Neuronal stem cell (in vitro differentiated cells): Measurements from ENCODE around the gene TRIM59.

ENCODE experiments used
- DNase-seq: peaks from one replicate; pipeline ENCODE4 v3.0.0-alpha.2; 2013; ENCODE audit warnings: low spot score
- H2AFZ ChIP-seq: one replicate; pipeline ENCODE4 v1.6.1; 2013; ENCODE audit warnings: mild to moderate bottlenecking, low read length, inconsistent platforms
- H2AK5ac ChIP-seq: 2 replicates; pipeline ENCODE4 v1.6.1; 2013; ENCODE audit warnings: low read depth, mild to moderate bottlenecking, inconsistent platforms, low read length, moderate library complexity, mixed read lengths
- H2BK120ac ChIP-seq: 2 replicates; pipeline ENCODE4 v1.6.1; 2013; ENCODE audit warnings: low read depth, mild to moderate bottlenecking, inconsistent platforms, low read length, moderate library complexity, mixed read lengths
- H2BK12ac ChIP-seq: one replicate; pipeline ENCODE4 v1.6.1; 2013; ENCODE audit warnings: low read length, inconsistent platforms
- H2BK15ac ChIP-seq: 2 replicates; pipeline ENCODE4 v1.6.1; 2013; ENCODE audit warnings: mild to moderate bottlenecking, low read length, inconsistent platforms, mixed read lengths
- H2BK5ac ChIP-seq: one replicate; pipeline ENCODE4 v1.6.1; 2013; ENCODE audit warnings: inconsistent platforms, mild to moderate bottlenecking, low read length, moderate library complexity
- H3K14ac ChIP-seq: one replicate; pipeline ENCODE4 v1.6.1; 2013; ENCODE audit warnings: low read length, inconsistent platforms
- H3K18ac ChIP-seq: 2 replicates; pipeline ENCODE4 v1.6.1; 2013; ENCODE audit warnings: low read length, inconsistent platforms
- H3K23ac ChIP-seq: 2 replicates; pipeline ENCODE4 v1.6.1; 2013; ENCODE audit warnings: low read depth, mild to moderate bottlenecking, mixed read lengths, low read length, inconsistent platforms; ENCODE audit not compliant: poor library complexity
- H3K27ac ChIP-seq: replicated peaks from 3 replicates; pipeline ENCODE4 v1.5.1; 2013; ENCODE audit warnings: low read length, inconsistent platforms
- H3K27me3 ChIP-seq, 3 experiments: 2 replicates each; pipeline ENCODE4 v1.6.1; 2013; ENCODE audit warnings: low read length in 3 of 3, mild to moderate bottlenecking in 2 of 3, inconsistent platforms in 1 of 3, low read depth in 1 of 3, mixed read lengths in 1 of 3, moderate library complexity in 1 of 3; ENCODE audit not compliant: control insufficient read depth in 3 of 3, insufficient read depth in 3 of 3
- H3K36me3 ChIP-seq, 2 donors: replicated peaks in 1 of 2; 2 replicates each; pipeline ENCODE4 v1.6.1; 2013; ENCODE audit warnings: low read length in 2 of 2; ENCODE audit not compliant: control insufficient read depth in 2 of 2, insufficient read depth in 2 of 2
- H3K4ac ChIP-seq: 2 replicates; pipeline ENCODE4 v1.6.1; 2013; ENCODE audit warnings: inconsistent platforms, mild to moderate bottlenecking, low read length, moderate library complexity
- H3K4me1 ChIP-seq, 2 donors: 1 replicate in 1 of 2; 2 replicates in 1 of 2; pipeline ENCODE4 v1.6.1; 2013; ENCODE audit warnings: low read length in 2 of 2, low read depth in 1 of 2; ENCODE audit not compliant: control insufficient read depth in 2 of 2, insufficient read depth in 1 of 2
- H3K4me2 ChIP-seq: one replicate; pipeline ENCODE4 v1.6.1; 2013; ENCODE audit warnings: mild to moderate bottlenecking, low read length, inconsistent platforms; ENCODE audit not compliant: insufficient read depth, poor library complexity, severe bottlenecking
- H3K4me3 ChIP-seq, 2 donors: 2 replicates each; pipeline ENCODE4 v1.5.1; 2013; ENCODE audit warnings: low read length in 2 of 2, mild to moderate bottlenecking in 2 of 2, inconsistent platforms in 1 of 2, moderate library complexity in 1 of 2
- H3K79me1 ChIP-seq: one replicate; pipeline ENCODE4 v1.6.1; 2013; ENCODE audit warnings: low read depth, mild to moderate bottlenecking, inconsistent platforms, low read length, moderate library complexity
- H3K9ac ChIP-seq: one replicate; pipeline ENCODE4 v1.6.1; 2013; ENCODE audit warnings: mild to moderate bottlenecking, low read depth, low read length, inconsistent platforms; ENCODE audit not compliant: poor library complexity
- H3K9me3 ChIP-seq, 2 donors: replicated peaks in 1 of 2; 2 replicates each; pipeline versions ENCODE3 to v1.6.1; 2013; ENCODE audit warnings: low read length in 2 of 2, mild to moderate bottlenecking in 2 of 2, inconsistent platforms in 1 of 2, low read depth in 1 of 2, mixed read lengths in 1 of 2, moderate library complexity in 1 of 2; ENCODE audit not compliant: control insufficient read depth in 2 of 2, insufficient read depth in 1 of 2
- H4K8ac ChIP-seq: one replicate; pipeline ENCODE4 v1.6.1; 2013; ENCODE audit warnings: low read depth, mild to moderate bottlenecking, inconsistent platforms, low read length, moderate library complexity
- H4K91ac ChIP-seq: one replicate; pipeline ENCODE4 v1.6.1; 2013; ENCODE audit warnings: low read length, low read depth, mild to moderate bottlenecking, inconsistent platforms; ENCODE audit not compliant: poor library complexity
- WGBS, 2 donors: extraction: QIAGEN DNeasy Blood & Tissue Kit; methylation state at CpG; one replicate each; pipeline ENCODE4 v1.1.7; 2013; ENCODE audit warnings: missing lambda C conversion rate in 2 of 2, mixed read lengths in 1 of 2; ENCODE audit not compliant: insufficient read length in 2 of 2, insufficient replicate concordance in 1 of 2; ENCODE audit errors: extremely low coverage in 2 of 2; 5-methylcytosine and 5-hydroxymethylcytosine counted together

TRIM59 gene

GRCh38 chr3:160482796-160483195 is 33.2 kb upstream of the TRIM59 start:
- Histone ChIP-seq H3K18ac (no peak overlapping the region), H3K4ac (no peak overlapping the region), H2AFZ (no peak overlapping the region), H3K4me1 (no peaks in the 10 kb centered on the region), H3K14ac (no peak overlapping the region), H3K36me3 (no peaks in the 10 kb centered on the region), H3K27me3 (no peaks in the 10 kb centered on the region), H4K91ac (no peak overlapping the region), H3K9ac (no peak overlapping the region), H3K79me1 (no peaks in the 10 kb centered on the region), H3K4me2 (no peak overlapping the region), H3K23ac (no peak overlapping the region), H3K27ac (no peak overlapping the region), H3K4me3 (no peak overlapping the region), H3K9me3 (no peaks in the 10 kb centered on the region), H2BK120ac (no peak overlapping the region), H2AK5ac (no peak overlapping the region), H4K8ac (no peak overlapping the region), H2BK5ac (no peak overlapping the region), H2BK15ac (no peak overlapping the region), H2BK12ac (no peak overlapping the region)
- no CpG with 5 or more reads among the region's 3 CpGs for WGBS, 2 donors
- DNase-seq: no peak

GRCh38 chr3:160481856-160482255 is 32.3 kb upstream of the TRIM59 start:
- H3K27ac ChIP-seq: no peak overlapping the region
- H3K4me3 ChIP-seq: no peak overlapping the region
- H4K91ac ChIP-seq: no peak overlapping the region
- H3K4me2 ChIP-seq: no peak overlapping the region
- no CpG with 5 or more reads among the region's 6 CpGs for WGBS, 2 donors
- no peak overlapping the region for H3K4ac ChIP-seq
- H3K27me3 ChIP-seq: no peaks in the 10 kb centered on the region
- H3K79me1 ChIP-seq: no peaks in the 10 kb centered on the region
- H2BK15ac ChIP-seq: no peak overlapping the region
- no peak overlapping the region for H2BK120ac ChIP-seq
- H3K9ac ChIP-seq: no peak overlapping the region
- no peak overlapping the region for H3K14ac ChIP-seq
- H3K18ac ChIP-seq: no peak overlapping the region
- no peak overlapping the region for H2AFZ ChIP-seq
- no peak overlapping the region for H2BK12ac ChIP-seq
- no peak overlapping the region for H2BK5ac ChIP-seq
- DNase-seq: no peak
- H4K8ac ChIP-seq: no peak overlapping the region
- H3K36me3 ChIP-seq: no peaks in the 10 kb centered on the region
- H3K23ac ChIP-seq: no peak overlapping the region
- H3K4me1 ChIP-seq: no peaks in the 10 kb centered on the region
- H2AK5ac ChIP-seq: no peak overlapping the region
- H3K9me3 ChIP-seq: no peaks in the 10 kb centered on the region

DNA sequence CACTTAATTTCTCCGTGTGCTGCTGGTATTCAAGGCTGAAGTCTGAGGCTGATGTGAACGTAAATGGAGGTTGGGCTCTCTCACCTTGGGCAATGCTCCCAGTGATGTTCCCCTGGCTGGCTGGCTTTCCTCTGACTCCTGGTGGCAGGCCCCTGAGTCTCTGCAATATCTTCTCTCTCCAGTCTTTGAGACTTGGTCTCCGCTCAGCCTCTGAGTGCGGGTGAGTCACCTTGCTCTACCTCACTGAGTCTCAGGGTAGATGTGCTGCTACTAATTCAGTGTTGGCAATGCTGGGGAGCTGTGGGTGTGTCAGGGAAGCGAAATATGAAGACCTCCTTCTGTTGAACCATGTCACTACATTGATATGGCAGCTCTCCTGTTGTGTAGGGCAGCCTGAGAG is 31.3 kb upstream of the TRIM59 start:
- Histone ChIP-seq H2BK120ac (no peak overlapping the region), H2AFZ (no peak overlapping the region), H3K4me3 (no peak overlapping the region), H2BK15ac (no peak overlapping the region), H2BK5ac (no peak overlapping the region), H3K18ac (no peak overlapping the region), H3K4me1 (no peaks in the 10 kb centered on the region), H3K4ac (no peak overlapping the region), H3K79me1 (no peaks in the 10 kb centered on the region), H3K27me3 (no peaks in the 10 kb centered on the region), H3K4me2 (no peak overlapping the region), H3K14ac (no peak overlapping the region), H4K8ac (no peak overlapping the region), H3K36me3 (no peaks in the 10 kb centered on the region), H3K27ac (no peak overlapping the region), H4K91ac (no peak overlapping the region), H3K9me3 (no peaks in the 10 kb centered on the region), H2AK5ac (no peak overlapping the region), H3K23ac (no peak overlapping the region), H2BK12ac (no peak overlapping the region), H3K9ac (no peak overlapping the region)
- no peak for DNase-seq
- WGBS, 2 donors: no CpG with 5 or more reads among the region's 5 CpGs

DNA sequence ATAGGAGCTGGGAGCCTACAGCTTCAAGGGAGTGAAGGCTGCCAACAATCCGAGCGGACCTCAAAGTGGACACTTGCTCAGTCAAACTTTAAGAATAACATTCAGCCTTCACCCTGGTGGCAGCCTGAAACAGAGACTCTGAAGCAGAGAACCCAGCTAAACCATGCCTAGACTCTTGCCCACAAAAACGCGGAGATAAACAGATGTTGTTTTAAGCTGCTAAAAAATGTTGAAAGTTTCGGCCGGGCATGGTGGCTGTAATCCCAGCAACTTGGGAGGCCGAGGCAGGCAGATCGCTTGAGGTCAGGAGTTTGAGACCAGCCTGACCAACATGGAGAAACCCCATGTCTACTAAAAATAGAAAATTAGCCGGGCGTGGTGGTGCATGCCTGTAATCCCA is 29.8 kb upstream of the TRIM59 start:
- H2BK15ac ChIP-seq: no peak overlapping the region
- H3K27ac ChIP-seq: no peak overlapping the region
- H4K91ac ChIP-seq: no peak overlapping the region
- no peak overlapping the region for H2AK5ac ChIP-seq
- no peaks in the 10 kb centered on the region for H3K9me3 ChIP-seq
- H3K4me1 ChIP-seq: no peaks in the 10 kb centered on the region
- no peak overlapping the region for H3K4me2 ChIP-seq
- H3K4me3 ChIP-seq: no peak overlapping the region
- no peak overlapping the region for H2BK120ac ChIP-seq
- H3K4ac ChIP-seq: no peak overlapping the region
- no peaks in the 10 kb centered on the region for H3K27me3 ChIP-seq
- H3K23ac ChIP-seq: no peak overlapping the region
- H2BK5ac ChIP-seq: no peak overlapping the region
- no peak overlapping the region for H3K9ac ChIP-seq
- no peak overlapping the region for H3K18ac ChIP-seq
- no peak for DNase-seq
- H3K36me3 ChIP-seq: no peaks in the 10 kb centered on the region
- H3K79me1 ChIP-seq: no peaks in the 10 kb centered on the region
- no peak overlapping the region for H4K8ac ChIP-seq
- no peak overlapping the region for H2BK12ac ChIP-seq
- no peak overlapping the region for H2AFZ ChIP-seq
- no CpG with 5 or more reads among the region's 10 CpGs for WGBS, 2 donors
- no peak overlapping the region for H3K14ac ChIP-seq
